A673 (cell line): ENCODE data around the gene KRTAP19-5.

Experiments
- EZH2 ChIP-seq: fragments of 200-600 bp; sonication (generic); IDR thresholded peaks from 2 replicates; pipeline ENCODE4 v1.6.1; 2017; ENCODE audit warnings: borderline replicate concordance, low read depth, mild to moderate bottlenecking, mixed read lengths, antibody characterized with exemption, low read length; ENCODE audit not compliant: poor library complexity, severe bottlenecking
- TF ChIP-seq, protein P1 (sequence below): fragments of 300-800, 200-600 bp; sonication (generic); conservative IDR thresholded peaks from 2 replicates; pipeline ENCODE4 v1.5.1; 2017; ENCODE audit warnings: low read depth, mild to moderate bottlenecking, antibody characterized with exemption, low read length, moderate library complexity, mixed read lengths

DNA sequence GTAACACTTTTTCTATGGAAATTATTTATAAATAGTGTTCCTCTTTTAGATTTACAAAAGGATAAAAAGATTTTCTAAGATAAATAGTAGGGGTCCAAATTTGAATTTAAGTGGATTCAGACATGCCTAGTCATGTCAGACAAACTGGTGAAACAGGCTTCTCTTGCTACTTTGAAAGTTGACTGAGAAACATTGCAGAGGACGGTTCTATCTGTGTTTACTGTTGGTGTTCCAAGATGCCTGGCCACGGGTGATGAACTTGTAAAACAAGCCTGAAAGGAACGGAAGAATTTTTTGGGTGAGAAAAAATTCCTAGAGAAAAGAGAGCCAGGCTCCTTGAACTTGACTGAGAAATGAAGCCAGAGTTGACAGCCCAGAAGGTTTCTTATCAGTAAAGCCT is 23.9 kb downstream of the KRTAP19-5 start:
- TF ChIP-seq, protein P1, sequence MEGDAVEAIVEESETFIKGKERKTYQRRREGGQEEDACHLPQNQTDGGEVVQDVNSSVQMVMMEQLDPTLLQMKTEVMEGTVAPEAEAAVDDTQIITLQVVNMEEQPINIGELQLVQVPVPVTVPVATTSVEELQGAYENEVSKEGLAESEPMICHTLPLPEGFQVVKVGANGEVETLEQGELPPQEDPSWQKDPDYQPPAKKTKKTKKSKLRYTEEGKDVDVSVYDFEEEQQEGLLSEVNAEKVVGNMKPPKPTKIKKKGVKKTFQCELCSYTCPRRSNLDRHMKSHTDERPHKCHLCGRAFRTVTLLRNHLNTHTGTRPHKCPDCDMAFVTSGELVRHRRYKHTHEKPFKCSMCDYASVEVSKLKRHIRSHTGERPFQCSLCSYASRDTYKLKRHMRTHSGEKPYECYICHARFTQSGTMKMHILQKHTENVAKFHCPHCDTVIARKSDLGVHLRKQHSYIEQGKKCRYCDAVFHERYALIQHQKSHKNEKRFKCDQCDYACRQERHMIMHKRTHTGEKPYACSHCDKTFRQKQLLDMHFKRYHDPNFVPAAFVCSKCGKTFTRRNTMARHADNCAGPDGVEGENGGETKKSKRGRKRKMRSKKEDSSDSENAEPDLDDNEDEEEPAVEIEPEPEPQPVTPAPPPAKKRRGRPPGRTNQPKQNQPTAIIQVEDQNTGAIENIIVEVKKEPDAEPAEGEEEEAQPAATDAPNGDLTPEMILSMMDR = no peak
- TF ChIP-seq EZH2 = no peak
